ENCODE data around the gene EEF2KMT. TPM values are rescaled to one million over a fixed set of nuclear protein-coding genes. Genes with fewer than 3 reads are reported as not detected.
A peak's percentile ranks its signal among the peaks of the same experiment; 100 is the strongest.
"Not testable (repeated sequence)": the region's sequence is repeated elsewhere in the genome, so short reads cannot be mapped to it uniquely, and the experiment has no call there.

The EEF2KMT gene
- total and polyA plus RNA-seq, 2 of the 8 experiments (the other 6 are each of a cell fraction or from before 2014, with no cell fraction given), result 35.8 to 37.0 TPM

GRCh38 chr16:5134739-5135452 is 37.3 kb upstream of the EEF2KMT start:
- H3K4ac ChIP-seq (replicated peaks; ENCODE audit: insufficient read length, low read depth, low read length); H3K4me3 ChIP-seq (ENCODE audit: extremely low read depth in 1 of 4, insufficient read depth in 2 of 4, low read depth in 3 of 4, low read length in 4 of 4); H3K79me2 ChIP-seq (ENCODE audit: control insufficient read depth in 1 of 2, insufficient read depth in 2 of 2, low read length in 2 of 2); H3K79me1 ChIP-seq (ENCODE audit: low read depth, low read length); H3K36me3 ChIP-seq (ENCODE audit: control insufficient read depth in 2 of 4, insufficient read depth in 4 of 4, low read length in 3 of 4); H4K20me1 ChIP-seq (replicated peaks in 1 of 2; ENCODE audit: control insufficient read depth in 1 of 2, insufficient read depth in 2 of 2, low read length in 2 of 2); H3K14ac ChIP-seq (ENCODE audit: insufficient read length); H3K23ac ChIP-seq (ENCODE audit: insufficient read length); H3K27me3 ChIP-seq (replicated peaks in 1 of 4; ENCODE audit: control insufficient read depth in 3 of 4, extremely low read depth in 1 of 4, insufficient read depth in 3 of 4, low read length in 3 of 4); H3K9me3 ChIP-seq (ENCODE audit: insufficient read depth in 2 of 2, low read depth in 1 of 2, low read length in 1 of 2); H2AFZ ChIP-seq (ENCODE audit: low read length); FAIRE-seq; H3K56ac ChIP-seq (replicated peaks; ENCODE audit: insufficient read length, low read depth, low read length); H2BK120ac ChIP-seq (replicated peaks; ENCODE audit: low read depth, low read length); H4K8ac ChIP-seq (ENCODE audit: extremely low read depth, insufficient read depth, low read length); H2BK15ac ChIP-seq (ENCODE audit: low read length); CTCF ChIA-PET (ENCODE audit: partially characterized antibody); H3K23me2 ChIP-seq (ENCODE audit: low read depth, low read length): not testable (repeated sequence)
- Histone ChIP-seq H2BK12ac (ENCODE audit: low read depth, low read length) (peak overlapping the region; percentile 98), H4K91ac (replicated peaks; ENCODE audit: insufficient read length, low read length) (peak overlapping the region; percentile 85), H3K4me1 (replicated peaks in 1 of 4; ENCODE audit: control insufficient read depth in 3 of 4, insufficient read depth in 4 of 4, low read length in 3 of 4) (peaks cover 3 to 12% (median 6%) of the 10 kb centered on the region in 4 experiments; a peak in 6 of 7 replicates), H2AK5ac (ENCODE audit: low read depth, low read length) (0 out of 2 replicates have a peak overlapping the region, but pooled peaks have one; percentile 82), H3K27ac (ENCODE audit: low read depth, low read length) (peak overlapping the region; percentile 14; the same call in 1 of the 2 replicates), H2BK20ac (ENCODE audit: low read length) (0 out of 2 replicates have a peak overlapping the region, but pooled peaks have one; percentile 72), H3K4me2 (ENCODE audit: insufficient read depth in 1 of 2, low read depth in 2 of 2, low read length in 2 of 2) (peak overlapping the region; percentile 45 to 55), H3K18ac (ENCODE audit: extremely low read depth, low read length) (peak overlapping the region; percentile 78; the same call in 1 of the 2 replicates), H3K9ac (replicated peaks in 1 of 4; ENCODE audit: extremely low read depth in 1 of 4, low read depth in 3 of 4, low read length in 3 of 4) (peak overlapping the region in 1 of 4 experiments; percentile 48; a peak in 2 of 7 replicates), H4K5ac (ENCODE audit: insufficient read length, low read depth, low read length) (peak overlapping the region; percentile 92), H2BK5ac (ENCODE audit: low read depth, low read length) (peak overlapping the region; percentile 98)
- whole genome bisulfite sequencing, 2 experiments (ENCODE audit: extremely low coverage in 1 of 2, insufficient coverage in 1 of 2, insufficient read length in 1 of 2, insufficient replicate concordance in 2 of 2, low coverage in 1 of 2, low lambda C conversion rate in 2 of 2, missing lambda C conversion rate in 1 of 2), result 6% methylated on average over 13 of the region's 13 CpGs; no CpG with 5 or more reads in 1 of the 2 experiments
- POLR2A ChIA-PET (ENCODE audit: partially characterized antibody), result interaction anchor here (0.6 to 2.0 kb wide), 7 partner anchors 10 to 100 kb away, joined by 3 to 4 read pairs (median 3); no protein-coding TSS in a partner anchor
- DNase-seq (ENCODE audit: low read depth in 1 of 2, low spot score in 2 of 2), result peak; percentile 34 to 62
- TF ChIP-seq CEBPB (IDR thresholded peaks at IDR 0.05; ENCODE audit: low read depth, low read length), result peak; percentile 92
- TF ChIP-seq JUND (IDR thresholded peaks at IDR 0.05; ENCODE audit: low read length), result peak; percentile 72
- TF ChIP-seq ASH2L (IDR thresholded peaks at IDR 0.05; ENCODE audit: low read length), result peak; percentile 33
- TF ChIP-seq JUN (IDR thresholded peaks at IDR 0.05; ENCODE audit: low read depth, low read length), result 0 out of 2 replicates have a peak, but pooled peaks have one; percentile 33
- TF ChIP-seq CREB1 (IDR thresholded peaks at IDR 0.05), result 0 out of 2 replicates have a peak, but pooled peaks have one; percentile 38

Measured in H1 (cell line).